ENCODE results near the gene CHMP2B. TPM values are rescaled to one million over a fixed set of nuclear protein-coding genes. Genes with fewer than 3 reads are reported as not detected.

The CHMP2B gene
- total and polyA plus RNA-seq, 2 of the 8 experiments (the other 6 are each of a cell fraction or from before 2014, with no cell fraction given), result 14.0 to 56.5 TPM

GRCh38 chr3:87246662-87247429 lies 19.7 kb downstream of the CHMP2B start (continued):
- TF ChIP-seq EP300 (IDR thresholded peaks at IDR 0.05; ENCODE audit: borderline replicate concordance in 1 of 2, low read depth in 2 of 2, low read length in 2 of 2), result no peak

Data from H1 (cell line).